IMR-90 (cell line): ENCODE data around the gene NOS1AP. TPM values are rescaled to one million over a fixed set of nuclear protein-coding genes. Genes with fewer than 3 reads are reported as not detected.

Experiments used
- ATAC-seq: fragments of 200-7000 bp; cut with Tn5 transposase; 2 replicates; pipeline ENCODE4 v1.9.1; 2020; ENCODE audit warnings: low read depth, mild to moderate bottlenecking, moderate library complexity
- BruUV-seq: library from RNA; stranded (reverse); fragments of 400-500 nt; replicated peaks from 2 replicates; lab custom pipeline; 2021; lab: Mats Ljungman, UMichigan
- CTCF ChIA-PET: fragments of 300-600 bp; formaldehyde crosslinking; extraction: SDS; loops from one replicate; lab custom pipeline; 2021; ENCODE audit warnings: antibody characterized with exemption; lab: Yijun Ruan, JAX
- POLR2A ChIA-PET: fragments of 300-600 bp; sonication (Branson Sonifier 250); formaldehyde crosslinking; loops from one replicate; lab custom pipeline; 2022; ENCODE audit warnings: antibody characterized with exemption; ENCODE audit not compliant: unreplicated experiment; lab: Charles Lee
- DNase-seq: peaks from one replicate; pipeline ENCODE4 v3.0.0; 2013
- H2AFZ ChIP-seq: replicated peaks from 2 replicates; pipeline ENCODE3; 2013; ENCODE audit warnings: low read length, mild to moderate bottlenecking; ENCODE audit not compliant: poor library complexity
- H2AK5ac ChIP-seq: 2 replicates; pipeline ENCODE4 v1.6.1; 2013; ENCODE audit warnings: low read depth, low read length, inconsistent platforms
- H2AK9ac ChIP-seq: replicated peaks from 2 replicates; pipeline ENCODE3; 2013; ENCODE audit warnings: mild to moderate bottlenecking, low read depth, low read length, moderate library complexity; ENCODE audit not compliant: poor library complexity
- H2BK120ac ChIP-seq: 2 replicates; pipeline ENCODE4 v1.6.1; 2013; ENCODE audit warnings: low read depth, low read length, inconsistent platforms
- H2BK15ac ChIP-seq: 3 replicates; pipeline ENCODE4 v1.6.1; 2013; ENCODE audit warnings: low read depth, low read length, inconsistent platforms
- H2BK20ac ChIP-seq: 2 replicates; pipeline ENCODE4 v1.6.1; 2013; ENCODE audit warnings: low read depth, mild to moderate bottlenecking, inconsistent platforms, low read length, moderate library complexity
- H2BK5ac ChIP-seq: 2 replicates; pipeline ENCODE4 v1.6.1; 2013; ENCODE audit warnings: mild to moderate bottlenecking, low read depth, low read length, inconsistent platforms; ENCODE audit not compliant: poor library complexity, severe bottlenecking
- H3K14ac ChIP-seq: replicated peaks from 2 replicates; pipeline ENCODE4 v1.6.1; 2013; ENCODE audit warnings: low read depth, low read length, inconsistent platforms
- H3K18ac ChIP-seq: 2 replicates; pipeline ENCODE4 v1.6.1; 2013; ENCODE audit warnings: low read depth, low read length, control low read depth
- H3K23ac ChIP-seq: 2 replicates; pipeline ENCODE4 v1.6.1; 2013; ENCODE audit warnings: low read depth, low read length, inconsistent platforms
- H3K27ac ChIP-seq: 2 replicates; pipeline ENCODE4 v1.5.1; 2013; ENCODE audit warnings: mild to moderate bottlenecking, control low read depth, low read length; ENCODE audit not compliant: insufficient read depth
- H3K27me3 ChIP-seq: 2 replicates; pipeline ENCODE4 v1.6.1; 2013; ENCODE audit warnings: low read length; ENCODE audit not compliant: control insufficient read depth, insufficient read depth
- H3K36me3 ChIP-seq: 2 replicates; pipeline ENCODE4 v1.6.1; 2013; ENCODE audit warnings: low read length, mixed read lengths; ENCODE audit not compliant: control insufficient read depth, insufficient read depth
- H3K4ac ChIP-seq: 2 replicates; pipeline ENCODE4 v1.6.1; 2013; ENCODE audit warnings: low read depth, low read length, inconsistent platforms
- H3K4me1 ChIP-seq: 2 replicates; pipeline ENCODE4 v1.6.1; 2013; ENCODE audit warnings: low read length, mixed read lengths; ENCODE audit not compliant: control insufficient read depth, insufficient read depth
- H3K4me2 ChIP-seq: 2 replicates; pipeline ENCODE4 v1.6.1; 2013; ENCODE audit warnings: low read depth, mild to moderate bottlenecking, control low read depth, low read length, moderate library complexity
- H3K4me3 ChIP-seq: 2 replicates; pipeline ENCODE4 v1.5.1; 2013; ENCODE audit warnings: low read depth, mild to moderate bottlenecking, control low read depth, low read length, moderate library complexity; ENCODE audit not compliant: insufficient read depth
- H3K56ac ChIP-seq: 2 replicates; pipeline ENCODE4 v1.6.1; 2013; ENCODE audit warnings: low read length, inconsistent platforms; ENCODE audit not compliant: insufficient read depth; ENCODE audit errors: extremely low read depth
- H3K79me1 ChIP-seq, 2 experiments: 2 replicates each; pipeline ENCODE4 v1.6.1; 2013; ENCODE audit warnings: low read length in 2 of 2, inconsistent platforms in 1 of 2, low read depth in 1 of 2
- H3K9ac ChIP-seq: 2 replicates; pipeline ENCODE4 v1.6.1; 2013; ENCODE audit warnings: low read depth, low read length, control low read depth
- H3K9me1 ChIP-seq: 2 replicates; pipeline ENCODE4 v1.6.1; 2013; ENCODE audit warnings: low read length, inconsistent platforms; ENCODE audit not compliant: insufficient read depth
- H3K9me3 ChIP-seq: 2 replicates; pipeline ENCODE4 v1.6.1; 2013; ENCODE audit warnings: low read length; ENCODE audit not compliant: control insufficient read depth, insufficient read depth
- H4K20me1 ChIP-seq: 2 replicates; pipeline ENCODE4 v1.6.1; 2013; ENCODE audit warnings: low read length, inconsistent platforms; ENCODE audit not compliant: insufficient read depth
- H4K5ac ChIP-seq: 2 replicates; pipeline ENCODE4 v1.6.1; 2013; ENCODE audit warnings: mild to moderate bottlenecking, low read depth, low read length, control low read depth
- H4K8ac ChIP-seq, 2 experiments: 2 replicates each; pipeline ENCODE4 v1.6.1; 2013; ENCODE audit warnings: low read depth in 2 of 2, low read length in 2 of 2, control low read depth in 1 of 2, inconsistent platforms in 1 of 2
- H4K91ac ChIP-seq: 2 replicates; pipeline ENCODE4 v1.6.1; 2013; ENCODE audit warnings: low read depth, low read length, inconsistent platforms; ENCODE audit not compliant: insufficient read depth
- BHLHE40 ChIP-seq: fragments of 150-350 bp; IDR thresholded peaks from 2 replicates; pipeline ENCODE4 v1.6.1; 2016; ENCODE audit warnings: mild to moderate bottlenecking, low read depth, low read length
- CEBPB ChIP-seq: IDR thresholded peaks from 2 replicates; pipeline ENCODE4 v1.6.1; 2012; ENCODE audit warnings: low read depth, low read length, improper control_type of control experiment
- CHD1 ChIP-seq: IDR thresholded peaks from 2 replicates; pipeline ENCODE4 v1.6.1; 2012; ENCODE audit warnings: low read depth, low read length, improper control_type of control experiment
- FOS ChIP-seq: fragments of 150-350 bp; IDR thresholded peaks from 2 replicates; pipeline ENCODE4 v1.6.1; 2016; ENCODE audit warnings: low read depth, low read length
- MAFK ChIP-seq: IDR thresholded peaks from 2 replicates; pipeline ENCODE4 v1.6.1; 2012; ENCODE audit warnings: low read depth, low read length, improper control_type of control experiment
- MAZ ChIP-seq: IDR thresholded peaks from 2 replicates; pipeline ENCODE4 v1.6.1; 2012; ENCODE audit warnings: low read depth, mild to moderate bottlenecking, low read length, improper control_type of control experiment, moderate library complexity, borderline replicate concordance
- MXI1 ChIP-seq: IDR thresholded peaks from 2 replicates; pipeline ENCODE4 v1.6.1; 2012; ENCODE audit warnings: low read depth, mild to moderate bottlenecking, low read length, moderate library complexity, borderline replicate concordance
- NFE2L2 ChIP-seq: fragments of 150-350 bp; IDR thresholded peaks from 2 replicates; pipeline ENCODE4 v1.6.1; 2016; ENCODE audit warnings: low read depth, mild to moderate bottlenecking, low read length
- POLR2A ChIP-seq: IDR thresholded peaks from 2 replicates; pipeline ENCODE4 v1.6.1; 2012; ENCODE audit warnings: mild to moderate bottlenecking, low read depth, low read length
- RAD21 ChIP-seq: IDR thresholded peaks from 2 replicates; pipeline ENCODE4 v1.6.1; 2012; ENCODE audit warnings: low read length, improper control_type of control experiment
- RCOR1 ChIP-seq: IDR thresholded peaks from 2 replicates; pipeline ENCODE4 v1.6.1; 2012; ENCODE audit warnings: mild to moderate bottlenecking, low read length, improper control_type of control experiment; ENCODE audit not compliant: insufficient replicate concordance
- RFX5 ChIP-seq: IDR thresholded peaks from 2 replicates; pipeline ENCODE4 v1.8.0; 2012; ENCODE audit warnings: low read depth, mild to moderate bottlenecking, low read length, moderate library complexity
- SMC3 ChIP-seq: fragments of 150-350 bp; IDR thresholded peaks from 2 replicates; pipeline ENCODE4 v1.6.1; 2016; ENCODE audit warnings: low read depth, mild to moderate bottlenecking, antibody characterized with exemption, low read length, moderate library complexity
- WGBS, 2 experiments: methylation state at CpG; one replicate each; pipeline versions ENCODE4 v1.1.5 to v1.1.7; 2013; ENCODE audit warnings: missing lambda C conversion rate in 2 of 2; ENCODE audit not compliant: insufficient read length in 1 of 2; ENCODE audit errors: extremely low coverage in 2 of 2; 5-methylcytosine and 5-hydroxymethylcytosine counted together
- dilution Hi-C: fragments of 300-500 bp; cut with HindIII; formaldehyde crosslinking; loops from one replicate; pipeline ENCODE4 v1.14.3; 2018; ENCODE audit warnings: low sequenced_read_pairs; ENCODE audit not compliant: unreplicated experiment
- in situ Hi-C: fragments of 300-500 bp; cut with MboI; formaldehyde crosslinking; loops from 3 replicates; pipeline ENCODE4 v1.14.3; 2019; ENCODE audit warnings: low sequenced_read_pairs, inconsistent platforms, mixed read lengths
- intact Hi-C: fragments of 100-400 bp; cut with micrococcal nuclease; formaldehyde crosslinking; loops from 2 replicates; pipeline ENCODE4 v1.10.0; 2022
- polyA plus RNA-seq, 3 experiments: library from polyadenylated mRNA; depleted of rRNA; stranded (reverse); fragments of >200 nt; gene quantifications; 2 replicates each; pipeline ENCODE4 v1.2.3, GENCODE V29; 2012; ENCODE audit warnings: low replicate concordance in 1 of 3
- total RNA-seq: library from RNA; depleted of rRNA; stranded (reverse); fragments of >200 nt; gene quantifications from 2 replicates; pipeline ENCODE4 v1.2.3, GENCODE V29; 2012
- TF ChIP-seq, protein P1 (sequence below): fragments of 150-350 bp; IDR thresholded peaks from 2 replicates; pipeline ENCODE4 v1.6.1; 2017; ENCODE audit warnings: mild to moderate bottlenecking, antibody characterized with exemption, low read length, low read depth
- TF ChIP-seq, protein P2 (sequence below): conservative IDR thresholded peaks from 2 replicates; pipeline ENCODE4 v1.5.1; 2012; ENCODE audit warnings: mild to moderate bottlenecking, low read depth, low read length, improper control_type of control experiment
- TF ChIP-seq, protein P3 (sequence below): fragments of 150-350 bp; IDR thresholded peaks from 2 replicates; pipeline ENCODE4 v1.6.1; 2016; ENCODE audit warnings: low read depth, mild to moderate bottlenecking, low read length, moderate library complexity, borderline replicate concordance

Gene NOS1AP
- total and polyA plus RNA-seq, 2 of the 4 experiments (the other 2 are of a cell fraction), result 0.18 to 0.19 TPM

DNA sequence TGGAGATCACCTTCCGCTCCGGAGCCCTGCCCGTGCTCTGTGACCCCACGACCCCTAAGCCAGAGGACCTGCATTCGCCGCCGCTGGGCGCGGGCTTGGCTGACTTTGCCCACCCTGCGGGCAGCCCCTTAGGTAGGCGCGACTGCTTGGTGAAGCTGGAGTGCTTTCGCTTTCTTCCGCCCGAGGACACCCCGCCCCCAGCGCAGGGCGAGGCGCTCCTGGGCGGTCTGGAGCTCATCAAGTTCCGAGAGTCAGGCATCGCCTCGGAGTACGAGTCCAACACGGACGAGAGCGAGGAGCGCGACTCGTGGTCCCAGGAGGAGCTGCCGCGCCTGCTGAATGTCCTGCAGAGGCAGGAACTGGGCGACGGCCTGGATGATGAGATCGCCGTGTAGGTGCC is 297.6 kb downstream of the NOS1AP start:
- no peak overlapping the region for H2BK5ac ChIP-seq
- H4K20me1 ChIP-seq, result no peaks in the 10 kb centered on the region
- ATAC-seq (no peak), DNase-seq (no peak)
- H3K9ac ChIP-seq, result no peak overlapping the region
- no peaks in the 10 kb centered on the region for H3K4me1 ChIP-seq
- H3K56ac ChIP-seq, result no peak overlapping the region
- H2AK9ac ChIP-seq, result no peak overlapping the region
- CTCF ChIA-PET, result interaction anchor here (1.1 to 1.5 kb wide), 3 partner anchors 10 to 311 kb away, joined by 3 to 5 read pairs (median 4); no protein-coding TSS in a partner anchor
- H2BK15ac ChIP-seq, result no peak overlapping the region
- H3K9me1 ChIP-seq, result no peaks in the 10 kb centered on the region
- H4K5ac ChIP-seq, result no peak overlapping the region
- peak overlapping the region; percentile 75 for H2AFZ ChIP-seq
- H3K23ac ChIP-seq, result no peak overlapping the region
- H3K4me3 ChIP-seq, result 0 out of 2 replicates have a peak overlapping the region, but pooled peaks have one; percentile 23
- no peak overlapping the region for H3K18ac ChIP-seq
- H3K14ac ChIP-seq, result no peak overlapping the region
- H3K36me3 ChIP-seq, result no peaks in the 10 kb centered on the region
- WGBS, 2 experiments, result 76% methylated on average over 36 of the region's 36 CpGs; no CpG with 5 or more reads in 1 of the 2 experiments
- H3K27me3 ChIP-seq, result peaks cover 18% of the 10 kb centered on the region
- intact Hi-C loops, result no loop called here
- H3K4ac ChIP-seq, result no peak overlapping the region
- dilution Hi-C loops, result no loop called here
- no peak overlapping the region for H2BK120ac ChIP-seq
- H3K4me2 ChIP-seq, result no peak overlapping the region
- POLR2A ChIA-PET, result no interaction called here
- H2BK20ac ChIP-seq, result no peak overlapping the region
- no peak for TF ChIP-seq MAFK
- no peak for TF ChIP-seq RFX5
- TF ChIP-seq NFE2L2, result no peak
- TF ChIP-seq CHD1, result no peak
- TF ChIP-seq MXI1, result no peak
- TF ChIP-seq, protein P1, sequence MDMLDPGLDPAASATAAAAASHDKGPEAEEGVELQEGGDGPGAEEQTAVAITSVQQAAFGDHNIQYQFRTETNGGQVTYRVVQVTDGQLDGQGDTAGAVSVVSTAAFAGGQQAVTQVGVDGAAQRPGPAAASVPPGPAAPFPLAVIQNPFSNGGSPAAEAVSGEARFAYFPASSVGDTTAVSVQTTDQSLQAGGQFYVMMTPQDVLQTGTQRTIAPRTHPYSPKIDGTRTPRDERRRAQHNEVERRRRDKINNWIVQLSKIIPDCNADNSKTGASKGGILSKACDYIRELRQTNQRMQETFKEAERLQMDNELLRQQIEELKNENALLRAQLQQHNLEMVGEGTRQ, result no peak
- TF ChIP-seq, protein P2, sequence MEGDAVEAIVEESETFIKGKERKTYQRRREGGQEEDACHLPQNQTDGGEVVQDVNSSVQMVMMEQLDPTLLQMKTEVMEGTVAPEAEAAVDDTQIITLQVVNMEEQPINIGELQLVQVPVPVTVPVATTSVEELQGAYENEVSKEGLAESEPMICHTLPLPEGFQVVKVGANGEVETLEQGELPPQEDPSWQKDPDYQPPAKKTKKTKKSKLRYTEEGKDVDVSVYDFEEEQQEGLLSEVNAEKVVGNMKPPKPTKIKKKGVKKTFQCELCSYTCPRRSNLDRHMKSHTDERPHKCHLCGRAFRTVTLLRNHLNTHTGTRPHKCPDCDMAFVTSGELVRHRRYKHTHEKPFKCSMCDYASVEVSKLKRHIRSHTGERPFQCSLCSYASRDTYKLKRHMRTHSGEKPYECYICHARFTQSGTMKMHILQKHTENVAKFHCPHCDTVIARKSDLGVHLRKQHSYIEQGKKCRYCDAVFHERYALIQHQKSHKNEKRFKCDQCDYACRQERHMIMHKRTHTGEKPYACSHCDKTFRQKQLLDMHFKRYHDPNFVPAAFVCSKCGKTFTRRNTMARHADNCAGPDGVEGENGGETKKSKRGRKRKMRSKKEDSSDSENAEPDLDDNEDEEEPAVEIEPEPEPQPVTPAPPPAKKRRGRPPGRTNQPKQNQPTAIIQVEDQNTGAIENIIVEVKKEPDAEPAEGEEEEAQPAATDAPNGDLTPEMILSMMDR, result no peak
- TF ChIP-seq, protein P3, sequence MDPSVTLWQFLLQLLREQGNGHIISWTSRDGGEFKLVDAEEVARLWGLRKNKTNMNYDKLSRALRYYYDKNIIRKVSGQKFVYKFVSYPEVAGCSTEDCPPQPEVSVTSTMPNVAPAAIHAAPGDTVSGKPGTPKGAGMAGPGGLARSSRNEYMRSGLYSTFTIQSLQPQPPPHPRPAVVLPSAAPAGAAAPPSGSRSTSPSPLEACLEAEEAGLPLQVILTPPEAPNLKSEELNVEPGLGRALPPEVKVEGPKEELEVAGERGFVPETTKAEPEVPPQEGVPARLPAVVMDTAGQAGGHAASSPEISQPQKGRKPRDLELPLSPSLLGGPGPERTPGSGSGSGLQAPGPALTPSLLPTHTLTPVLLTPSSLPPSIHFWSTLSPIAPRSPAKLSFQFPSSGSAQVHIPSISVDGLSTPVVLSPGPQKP, result no peak
- no peak for TF ChIP-seq FOS
- TF ChIP-seq RCOR1, result no peak
- no peak for TF ChIP-seq RAD21
- no peak for TF ChIP-seq MAZ
- TF ChIP-seq POLR2A, result no peak
- no peak for TF ChIP-seq CEBPB
- no peak for TF ChIP-seq SMC3
- no peak for TF ChIP-seq BHLHE40
- no peaks in the 10 kb centered on the region for H3K79me1 ChIP-seq
- H3K27ac ChIP-seq, result no peak overlapping the region
- H3K9me3 ChIP-seq, result no peaks in the 10 kb centered on the region
- H2AK5ac ChIP-seq, result no peak overlapping the region
- BruUV-seq, result no TSS peak
- H4K91ac ChIP-seq, result no peak overlapping the region
- in situ Hi-C loops, result no loop called here
- H4K8ac ChIP-seq, result no peak overlapping the region
